ENCODE measurements around the gene HOXA10. TPM values are rescaled to one million over a fixed set of nuclear protein-coding genes. Genes with fewer than 3 reads are reported as not detected.
A peak's percentile ranks its signal among the peaks of the same experiment; 100 is the strongest.

Gene HOXA10
- total RNA-seq, 1 experiment from 2014 or later, result not detected

GRCh38 chr7:27154901-27155815 is 19.0 kb downstream of the HOXA10 start:
- Histone ChIP-seq H3K9me3 (ENCODE audit: low read depth, low read length, poor library complexity, severe bottlenecking) (no peaks in the 10 kb centered on the region), H3K27me3 (replicated peaks; ENCODE audit: insufficient read depth, low read depth, low read length, poor library complexity) (peaks cover 77% of the 10 kb centered on the region), H3K4me1 (ENCODE audit: insufficient read depth, low read length, poor library complexity, severe bottlenecking) (peaks cover 7% of the 10 kb centered on the region), H3K27ac (ENCODE audit: low read depth, low read length, poor library complexity, severe bottlenecking) (no peak overlapping the region), H3K4me3 (ENCODE audit: low read depth, low read length, poor library complexity, severe bottlenecking) (no peak overlapping the region), H3K36me3 (ENCODE audit: insufficient read depth, low read length, poor library complexity, severe bottlenecking) (no peaks in the 10 kb centered on the region)
- TF ChIP-seq CTCF (conservative IDR thresholded peaks at IDR 0.05; ENCODE audit: low read depth, low read length) (no peak), EZH2 (IDR thresholded peaks at IDR 0.05; ENCODE audit: borderline replicate concordance, low read depth, low read length, poor library complexity, severe bottlenecking) (peak; percentile 94)
- intact Hi-C loops (cut with micrococcal nuclease; ENCODE audit: unreplicated experiment), result no loop called here
- ChIA-PET POLR2A (ENCODE audit: low non-redundant PET) (no interaction called here), CTCF (no interaction called here)
- BruUV-seq (replicated peaks), result no TSS peak
- DNase-seq (ENCODE audit: low spot score), result no peak

- no peak overlapping the region for H3K27ac ChIP-seq (ENCODE audit: low read depth, low read length, poor library complexity, severe bottlenecking)
- TF ChIP-seq EZH2 (IDR thresholded peaks at IDR 0.05; ENCODE audit: borderline replicate concordance, low read depth, low read length, poor library complexity, severe bottlenecking) (no peak), CTCF (conservative IDR thresholded peaks at IDR 0.05; ENCODE audit: low read depth, low read length) (no peak)
- H3K27me3 ChIP-seq (replicated peaks; ENCODE audit: insufficient read depth, low read depth, low read length, poor library complexity), result peaks cover 85% of the 10 kb centered on the region
- BruUV-seq (replicated peaks), result no TSS peak
- DNase-seq (ENCODE audit: low spot score), result no peak
- H3K4me3 ChIP-seq (ENCODE audit: low read depth, low read length, poor library complexity, severe bottlenecking), result no peak overlapping the region
- H3K4me1 ChIP-seq (ENCODE audit: insufficient read depth, low read length, poor library complexity, severe bottlenecking), result peaks cover 7% of the 10 kb centered on the region
- H3K36me3 ChIP-seq (ENCODE audit: insufficient read depth, low read length, poor library complexity, severe bottlenecking), result no peaks in the 10 kb centered on the region
- POLR2A ChIA-PET (ENCODE audit: low non-redundant PET), result no interaction called here
- H3K9me3 ChIP-seq (ENCODE audit: low read depth, low read length, poor library complexity, severe bottlenecking), result no peaks in the 10 kb centered on the region
- CTCF ChIA-PET, result no interaction called here
- intact Hi-C loops (cut with micrococcal nuclease; ENCODE audit: unreplicated experiment), result no loop called here
Observed at GRCh38 chr7:27154369-27154768, 19.8 kb downstream of the HOXA10 start.

GRCh38 chr7:27153526-27153925 is 20.6 kb downstream of the HOXA10 start:
- peaks cover 93% of the 10 kb centered on the region for H3K27me3 ChIP-seq (replicated peaks; ENCODE audit: insufficient read depth, low read depth, low read length, poor library complexity)
- POLR2A ChIA-PET (ENCODE audit: low non-redundant PET), result no interaction called here
- peaks cover 7% of the 10 kb centered on the region for H3K4me1 ChIP-seq (ENCODE audit: insufficient read depth, low read length, poor library complexity, severe bottlenecking)

More at GRCh38 chr7:27153526-27153925, 20.6 kb downstream of the HOXA10 start:
- no TSS peak for BruUV-seq (replicated peaks)
- TF ChIP-seq CTCF (conservative IDR thresholded peaks at IDR 0.05; ENCODE audit: low read depth, low read length), result no peak
- no peak for TF ChIP-seq EZH2 (IDR thresholded peaks at IDR 0.05; ENCODE audit: borderline replicate concordance, low read depth, low read length, poor library complexity, severe bottlenecking)
- no peak for DNase-seq (ENCODE audit: low spot score)
- Histone ChIP-seq H3K36me3 (ENCODE audit: insufficient read depth, low read length, poor library complexity, severe bottlenecking) (no peaks in the 10 kb centered on the region), H3K27ac (ENCODE audit: low read depth, low read length, poor library complexity, severe bottlenecking) (no peak overlapping the region), H3K4me3 (ENCODE audit: low read depth, low read length, poor library complexity, severe bottlenecking) (no peak overlapping the region), H3K9me3 (ENCODE audit: low read depth, low read length, poor library complexity, severe bottlenecking) (no peaks in the 10 kb centered on the region)
- CTCF ChIA-PET, result no interaction called here
- intact Hi-C loops (cut with micrococcal nuclease; ENCODE audit: unreplicated experiment), result no loop called here
